TTC549 (cell line): ENCODE results near the gene TEX52.
"Not testable (repeated sequence)": the region's sequence is repeated elsewhere in the genome, so short reads cannot be mapped to it uniquely, and the experiment has no call there.

Source experiments
- FAIRE-seq: peaks from 2 replicates; lab custom pipeline; 2012; peaks lifted over from hg19 to GRCh38; lab: Jason Lieb, UNC

TEX52 gene

DNA sequence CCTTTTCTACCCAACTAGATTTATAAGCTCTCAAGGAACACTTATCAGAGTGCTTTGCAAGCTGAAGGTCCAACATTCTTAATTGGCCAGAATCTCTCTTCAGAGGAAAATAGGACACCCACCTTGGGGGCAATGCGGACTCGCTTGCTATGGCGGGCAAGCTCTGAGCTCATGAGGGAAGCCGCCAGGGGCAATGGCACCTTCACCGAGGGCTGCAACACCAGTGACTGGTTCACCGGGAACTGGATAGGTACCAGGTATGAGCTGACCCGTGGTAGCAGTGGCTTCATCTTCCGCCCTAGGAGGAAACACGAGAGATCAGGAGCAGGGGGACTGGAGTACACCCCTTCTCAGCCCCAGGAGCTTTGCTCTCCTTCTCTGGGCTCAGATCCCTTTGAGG, 7.4 kb upstream of the TEX52 start:
- FAIRE-seq = no peak

DNA sequence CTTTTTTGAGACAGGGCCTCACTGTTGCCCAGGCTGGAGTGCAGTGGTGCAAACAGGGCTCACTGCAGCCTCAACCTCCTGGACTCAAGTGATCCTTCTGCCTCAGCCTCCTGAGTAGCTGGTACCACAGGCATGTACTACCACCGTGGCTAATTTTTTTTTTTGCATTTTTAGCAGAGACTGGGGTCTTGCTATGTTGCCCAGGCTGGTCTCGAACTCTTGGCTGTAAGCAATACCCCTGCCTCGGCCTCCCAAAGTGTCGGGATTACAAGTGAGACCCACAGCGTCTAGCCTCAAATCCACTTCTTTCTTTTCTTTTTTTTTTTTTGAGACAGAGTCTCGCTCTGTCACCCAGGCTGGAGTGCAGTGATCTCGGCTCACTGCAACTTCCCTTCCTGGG, 6.6 kb upstream of the TEX52 start:
- FAIRE-seq = not testable (repeated sequence)

DNA sequence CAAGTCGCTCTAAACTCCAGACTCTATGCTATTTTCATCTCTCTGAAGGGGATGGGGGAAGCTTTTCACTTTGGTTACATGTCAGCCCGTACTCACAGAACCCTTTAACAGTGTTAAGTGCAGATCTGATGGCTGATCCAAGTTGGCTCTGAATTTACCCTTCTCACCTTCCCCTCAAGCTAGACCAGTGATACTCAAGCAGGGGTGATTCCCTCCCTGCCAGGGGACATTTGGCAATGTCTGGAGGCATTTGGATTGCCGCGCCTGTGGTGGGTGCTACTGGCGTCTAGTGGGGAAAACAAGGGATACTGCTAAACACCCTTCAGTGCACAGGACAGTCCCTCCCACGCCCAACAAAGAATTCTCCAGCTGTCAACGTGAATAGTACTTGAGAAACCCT, 6.0 kb upstream of the TEX52 start:
- FAIRE-seq = no peak

DNA sequence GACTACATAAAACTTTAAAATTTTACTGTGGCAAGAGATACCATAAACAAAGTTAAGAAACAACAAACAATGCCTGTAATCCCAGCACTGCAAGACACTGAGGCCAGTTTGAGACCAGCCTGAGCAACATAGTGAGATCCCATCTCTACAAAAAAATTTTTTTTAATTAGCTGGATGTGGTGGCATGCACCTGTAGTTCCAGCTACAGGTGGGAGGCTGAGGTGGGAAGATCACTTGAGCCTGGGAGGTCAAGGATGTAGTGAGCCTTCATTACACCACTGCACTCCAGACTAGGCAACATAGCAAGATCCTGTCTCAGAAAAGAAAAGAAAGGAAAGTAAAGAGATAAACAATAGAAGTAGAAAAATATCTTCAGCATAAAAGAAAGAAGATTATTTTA, 3.3 kb upstream of the TEX52 start:
- no peak for FAIRE-seq

DNA sequence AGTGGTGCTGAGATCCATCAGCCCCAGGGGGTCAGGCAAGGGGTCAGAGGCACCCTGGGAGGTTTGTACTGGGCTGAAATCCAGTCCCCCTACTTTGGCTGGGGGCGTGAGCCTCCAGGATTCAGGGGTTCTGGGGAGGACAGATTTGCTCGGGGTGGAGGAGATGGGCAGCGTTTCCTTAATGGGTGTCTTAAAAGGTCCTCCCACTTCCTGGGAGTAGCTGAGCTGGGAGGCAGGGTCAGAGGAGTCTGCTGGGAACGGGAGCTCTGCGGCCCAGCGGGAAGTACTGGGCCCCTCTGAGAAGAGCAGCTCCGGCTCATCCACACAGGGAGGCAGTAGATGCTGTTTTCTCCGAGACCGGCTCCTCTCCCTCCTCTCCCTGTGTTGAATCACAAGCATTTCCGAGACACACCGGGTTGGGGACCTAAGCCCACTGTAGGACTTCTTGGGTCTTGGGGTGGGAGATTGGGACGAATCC, 2.1 kb upstream of the TEX52 start:
- FAIRE-seq = no peak

DNA sequence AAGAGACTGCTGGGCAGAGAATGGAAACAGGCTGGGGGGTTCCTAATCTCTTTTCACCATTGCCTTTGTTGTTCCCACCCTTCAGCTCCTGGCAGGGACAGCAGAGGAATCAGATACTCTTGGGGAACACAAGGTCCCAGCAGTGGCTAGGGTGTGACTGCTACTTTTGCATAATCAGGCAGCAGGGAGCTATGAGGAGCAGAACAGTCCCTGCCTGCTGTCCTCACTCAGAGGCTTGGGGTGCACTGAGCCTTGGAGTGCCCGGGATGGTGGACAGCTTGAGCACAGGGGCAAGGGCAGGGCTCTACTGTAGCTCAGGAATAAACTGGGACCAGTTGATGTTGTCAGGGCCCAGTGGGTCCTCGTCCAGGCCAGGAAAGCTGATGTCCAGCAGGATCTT, 1.5 kb upstream of the TEX52 start:
- no peak for FAIRE-seq

DNA sequence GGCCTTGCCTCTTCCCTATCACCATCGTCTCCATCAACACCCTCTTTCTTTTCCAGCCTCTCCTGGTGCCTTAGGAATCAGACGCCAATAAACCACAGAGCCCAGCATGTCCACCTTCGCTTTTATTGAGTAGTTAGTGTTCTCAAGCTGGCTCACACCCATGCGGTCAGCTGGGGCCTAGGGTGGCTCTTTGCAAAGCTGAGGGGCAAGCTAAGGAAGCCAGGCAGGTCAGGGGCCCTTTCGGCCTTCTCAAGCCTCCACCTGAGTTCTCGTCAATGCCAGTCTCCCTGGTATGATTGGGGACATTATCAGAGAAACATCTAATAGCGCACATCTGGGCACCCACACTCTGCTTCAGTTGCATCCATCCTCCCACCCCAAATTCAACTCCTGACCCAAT, 737 bp upstream of the TEX52 start:
- no peak for FAIRE-seq

DNA sequence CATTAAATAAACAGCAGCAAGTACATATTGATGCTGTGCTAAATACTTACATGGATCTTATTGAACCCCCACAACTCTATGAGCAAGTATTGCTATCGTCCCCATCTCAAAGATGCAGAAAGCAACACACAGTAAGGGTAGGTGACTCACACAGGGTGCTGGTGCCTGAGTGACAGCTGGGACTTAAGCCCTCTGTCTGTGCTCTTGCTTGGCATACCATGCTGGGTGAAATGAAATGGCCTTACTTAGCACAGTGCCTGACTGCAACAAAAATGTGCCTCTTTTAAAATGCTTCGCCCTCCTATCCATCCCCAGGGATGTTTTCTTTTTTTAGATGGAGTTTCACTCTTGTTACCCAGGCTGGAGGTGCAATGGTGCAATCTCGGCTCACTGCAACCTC, 788 bp downstream of the TEX52 start:
- no peak for FAIRE-seq

DNA sequence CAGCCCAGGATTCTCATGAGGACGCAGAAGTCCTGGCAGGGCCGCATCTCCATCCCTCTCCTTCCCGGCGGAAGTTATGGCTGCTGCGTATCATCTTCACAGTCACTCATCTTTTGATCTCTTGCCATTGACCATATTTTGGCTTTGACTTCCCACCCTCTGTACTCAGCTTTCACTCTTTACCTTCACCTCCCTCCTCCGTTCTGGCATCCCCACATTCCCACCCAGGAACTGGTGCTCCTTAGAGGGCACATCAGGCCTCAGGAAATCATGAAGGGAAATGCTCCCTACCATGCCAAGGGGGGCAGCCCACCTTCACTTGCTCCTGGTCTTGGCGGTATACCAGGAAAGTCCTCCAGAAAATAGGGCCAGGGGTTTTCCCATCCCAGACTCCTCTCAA, 1.3 kb downstream of the TEX52 start:
- FAIRE-seq = no peak

DNA sequence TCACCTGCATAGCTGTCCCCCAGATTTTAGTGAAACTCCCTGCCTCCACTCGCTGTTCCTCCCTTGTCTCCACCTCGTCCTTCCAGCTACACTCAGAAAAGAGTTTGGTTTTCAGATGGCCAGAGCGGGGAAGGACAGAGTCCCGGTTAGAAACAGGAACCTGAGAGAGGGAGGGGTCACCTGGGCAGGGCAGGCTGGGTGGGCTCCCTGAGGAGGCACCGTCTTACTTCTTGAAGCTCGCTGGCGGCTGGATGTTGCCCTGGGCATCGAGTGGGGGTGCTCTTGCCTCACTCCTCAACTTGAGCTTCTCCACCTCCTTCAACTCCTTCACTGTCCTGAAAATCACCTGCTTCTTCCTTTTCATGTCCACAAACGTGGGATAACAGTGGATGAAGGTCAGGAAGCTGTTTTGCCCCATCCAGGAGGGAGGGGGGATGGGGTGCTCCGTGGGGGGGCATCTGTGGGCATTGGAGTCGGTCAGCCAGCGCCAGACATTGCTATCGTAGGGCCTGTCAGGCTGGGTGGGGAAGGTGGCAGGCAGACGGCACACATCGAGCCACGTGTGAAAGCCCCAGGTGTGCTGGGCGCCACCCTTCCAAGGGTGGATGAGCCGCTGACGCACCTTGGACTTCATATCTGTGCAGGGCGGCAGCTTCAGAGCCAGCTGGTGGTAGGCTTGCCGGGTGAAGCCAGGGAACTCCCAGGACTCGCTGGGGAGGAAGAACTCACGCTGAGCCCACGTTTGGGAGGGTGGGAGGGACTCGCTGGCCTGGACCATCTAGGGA, 2.0 kb downstream of the TEX52 start:
- FAIRE-seq = no peak

DNA sequence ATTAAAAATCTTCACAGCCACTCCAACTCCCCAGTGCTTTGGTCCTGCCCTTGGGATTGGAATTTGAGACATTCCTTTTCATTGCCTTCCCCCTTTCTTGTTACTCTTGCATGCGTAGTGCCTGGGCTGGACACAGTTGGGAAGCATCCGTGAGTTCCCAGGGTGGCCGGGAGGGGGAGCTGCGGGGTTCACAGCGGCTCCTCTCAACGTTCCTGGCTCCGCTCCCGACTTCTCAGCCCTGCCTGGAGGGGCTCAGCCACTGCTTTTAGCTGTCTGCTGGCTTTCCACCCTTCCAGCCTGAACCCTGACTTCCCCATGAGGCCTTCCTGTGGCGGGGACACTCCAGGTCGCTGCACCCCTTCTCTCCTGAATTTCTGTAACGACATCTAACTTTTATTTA, 3.2 kb downstream of the TEX52 start:
- FAIRE-seq = peak; percentile 37

DNA sequence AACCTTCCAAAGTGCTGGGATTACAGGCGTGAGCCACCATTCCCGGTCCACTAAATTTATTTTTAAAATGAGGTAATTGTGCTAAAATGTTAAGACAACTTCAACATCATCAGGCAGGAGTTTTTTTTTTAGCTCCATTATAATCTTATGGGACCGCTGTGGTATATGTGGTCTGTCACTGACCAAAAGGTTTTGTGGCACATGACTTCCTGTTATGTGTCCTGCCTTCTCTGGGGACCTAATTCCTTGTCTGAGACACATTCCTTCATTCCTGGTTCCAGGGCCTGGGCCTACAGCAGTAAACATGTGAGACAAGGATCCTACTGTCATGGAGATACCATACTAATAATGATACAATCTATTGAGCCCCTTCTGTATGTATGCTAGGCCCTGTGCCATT, 4.9 kb downstream of the TEX52 start:
- no peak for FAIRE-seq

DNA sequence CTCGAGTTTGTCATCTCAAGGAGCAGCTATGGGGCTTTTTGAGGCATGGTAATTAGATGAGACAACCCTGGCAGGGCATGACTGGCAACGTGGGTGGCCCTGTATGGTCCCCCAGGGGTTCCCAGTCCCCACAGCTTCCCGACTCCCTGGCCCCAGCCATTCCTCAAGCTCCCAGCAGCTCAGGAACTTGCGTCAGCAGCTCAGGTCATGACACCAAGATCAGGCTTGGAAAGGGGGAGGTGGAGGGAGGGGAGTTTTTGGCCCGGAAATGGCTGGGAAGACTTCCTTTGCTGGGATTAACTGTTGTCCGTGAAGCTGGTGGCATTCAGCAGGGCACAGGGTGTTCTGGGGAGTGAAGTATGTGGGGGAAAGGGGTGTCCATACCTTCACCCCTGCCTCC, 11.6 kb downstream of the TEX52 start:
- FAIRE-seq = no peak

DNA sequence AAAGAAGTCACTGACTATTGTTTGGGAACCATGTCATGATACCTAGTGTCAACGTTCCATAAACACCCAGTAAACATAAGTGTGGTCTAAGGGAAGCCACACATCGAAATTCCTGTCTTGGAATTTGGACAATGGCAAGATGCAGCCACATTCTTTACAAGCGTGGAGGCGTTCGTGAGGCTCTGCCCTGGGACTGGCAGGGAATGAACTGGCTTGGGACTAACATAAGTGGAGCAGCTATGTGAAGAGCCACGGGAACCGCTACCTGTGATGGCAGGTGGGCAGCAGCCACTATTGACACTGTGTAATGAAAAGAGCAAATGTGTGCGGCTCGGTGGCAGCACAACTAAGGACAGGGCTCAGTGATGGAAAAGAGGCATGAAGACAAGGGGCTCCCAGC, 12.1 kb downstream of the TEX52 start:
- FAIRE-seq = no peak

DNA sequence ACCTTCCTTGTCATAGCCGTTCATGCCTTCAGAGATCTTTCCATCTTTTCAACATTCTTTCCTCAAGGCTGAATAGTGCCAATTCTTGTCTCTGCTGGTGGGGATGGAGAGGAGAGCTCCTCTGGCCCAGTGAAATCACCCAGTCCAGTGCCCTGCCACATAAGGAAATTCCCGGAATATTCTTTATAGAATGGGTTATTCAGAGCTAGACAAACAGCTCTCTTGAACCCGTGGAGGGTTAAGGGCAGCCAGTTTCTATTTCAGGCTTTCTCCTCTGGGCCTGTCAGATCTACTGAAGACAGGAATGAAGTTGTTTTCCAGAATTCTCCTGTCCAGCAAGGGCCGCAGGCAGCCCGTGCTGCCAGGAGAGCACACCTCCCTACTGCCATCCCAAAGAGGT, 13.9 kb downstream of the TEX52 start:
- no peak for FAIRE-seq

DNA sequence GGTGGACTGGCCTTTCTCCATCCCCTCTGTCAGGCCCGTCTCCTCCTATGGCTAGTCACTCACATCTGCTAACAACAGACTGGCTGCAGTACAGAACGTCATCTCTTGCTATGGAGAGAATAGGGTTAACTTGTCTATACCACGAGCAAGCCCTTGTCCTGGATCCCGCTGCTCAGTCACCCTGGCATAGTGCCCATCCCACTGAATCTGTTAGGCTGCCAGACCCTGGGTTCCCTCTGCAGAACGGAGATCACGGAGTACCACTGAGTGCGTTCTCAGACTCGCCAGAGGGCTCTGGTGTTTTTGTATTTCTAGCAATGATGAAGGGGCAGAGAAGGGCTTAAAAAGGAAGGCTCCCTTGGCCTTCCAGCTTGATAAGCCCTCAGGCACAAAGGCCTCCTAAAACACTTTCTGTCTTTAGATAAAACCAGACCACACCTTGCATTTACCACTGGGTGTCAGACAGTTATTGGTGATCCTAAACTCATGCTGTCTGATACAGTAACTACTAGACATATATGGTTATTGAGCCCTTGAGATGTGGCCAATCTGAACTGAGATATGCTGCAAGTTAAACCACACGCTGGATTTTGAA, 15.7 kb downstream of the TEX52 start:
- no peak for FAIRE-seq

DNA sequence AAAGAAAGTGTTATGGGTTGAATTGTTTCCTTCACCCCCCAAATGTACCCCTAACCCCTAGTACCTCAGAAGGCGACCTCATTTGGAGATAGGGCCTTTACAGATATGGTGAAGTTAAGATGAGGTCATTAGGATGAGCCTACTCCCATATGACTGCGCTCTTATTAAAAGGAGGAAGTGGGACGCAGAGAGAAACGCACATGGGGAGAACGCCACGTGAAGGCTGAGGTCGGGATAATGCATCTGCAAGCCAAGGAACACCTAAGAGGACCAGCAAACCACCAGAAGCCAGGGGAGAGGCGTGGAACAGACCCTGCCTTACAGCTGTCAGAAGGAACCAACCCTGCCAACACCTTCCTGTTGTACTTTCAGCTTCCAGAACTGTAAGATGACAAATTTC, 20.3 kb downstream of the TEX52 start:
- FAIRE-seq = no peak

DNA sequence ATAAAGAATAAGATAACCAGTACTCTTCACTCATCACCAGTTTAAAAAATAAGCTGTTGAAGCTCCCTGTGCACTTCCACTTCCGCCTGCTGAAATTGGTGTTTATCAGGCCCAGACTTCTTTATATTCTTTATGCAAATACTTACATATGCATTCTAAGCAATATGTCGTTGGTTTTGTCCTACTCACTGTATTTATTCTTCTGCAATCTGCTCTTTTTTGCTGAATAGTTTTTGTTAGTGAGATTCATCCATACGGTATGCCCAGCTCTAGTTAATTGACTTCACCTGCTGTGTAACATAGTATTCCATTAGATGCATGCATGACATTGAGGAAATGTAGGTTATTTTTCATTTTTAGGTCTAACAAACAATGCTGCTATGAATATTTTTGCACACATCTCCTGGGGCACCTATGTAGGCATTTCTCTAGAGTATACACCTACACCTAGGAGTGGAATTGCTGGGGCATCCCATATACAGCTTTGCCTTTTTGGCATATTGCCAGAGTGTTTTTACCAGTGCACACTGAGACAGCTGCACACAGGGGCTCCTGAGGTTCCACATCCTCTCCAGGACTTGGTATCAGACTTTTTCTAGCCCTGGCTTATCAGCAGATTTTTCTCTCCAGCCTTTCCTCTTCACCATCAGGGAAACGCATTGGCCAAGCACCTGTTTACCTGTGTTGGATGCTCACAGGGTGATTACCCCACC, 21.0 kb downstream of the TEX52 start:
- FAIRE-seq = no peak

DNA sequence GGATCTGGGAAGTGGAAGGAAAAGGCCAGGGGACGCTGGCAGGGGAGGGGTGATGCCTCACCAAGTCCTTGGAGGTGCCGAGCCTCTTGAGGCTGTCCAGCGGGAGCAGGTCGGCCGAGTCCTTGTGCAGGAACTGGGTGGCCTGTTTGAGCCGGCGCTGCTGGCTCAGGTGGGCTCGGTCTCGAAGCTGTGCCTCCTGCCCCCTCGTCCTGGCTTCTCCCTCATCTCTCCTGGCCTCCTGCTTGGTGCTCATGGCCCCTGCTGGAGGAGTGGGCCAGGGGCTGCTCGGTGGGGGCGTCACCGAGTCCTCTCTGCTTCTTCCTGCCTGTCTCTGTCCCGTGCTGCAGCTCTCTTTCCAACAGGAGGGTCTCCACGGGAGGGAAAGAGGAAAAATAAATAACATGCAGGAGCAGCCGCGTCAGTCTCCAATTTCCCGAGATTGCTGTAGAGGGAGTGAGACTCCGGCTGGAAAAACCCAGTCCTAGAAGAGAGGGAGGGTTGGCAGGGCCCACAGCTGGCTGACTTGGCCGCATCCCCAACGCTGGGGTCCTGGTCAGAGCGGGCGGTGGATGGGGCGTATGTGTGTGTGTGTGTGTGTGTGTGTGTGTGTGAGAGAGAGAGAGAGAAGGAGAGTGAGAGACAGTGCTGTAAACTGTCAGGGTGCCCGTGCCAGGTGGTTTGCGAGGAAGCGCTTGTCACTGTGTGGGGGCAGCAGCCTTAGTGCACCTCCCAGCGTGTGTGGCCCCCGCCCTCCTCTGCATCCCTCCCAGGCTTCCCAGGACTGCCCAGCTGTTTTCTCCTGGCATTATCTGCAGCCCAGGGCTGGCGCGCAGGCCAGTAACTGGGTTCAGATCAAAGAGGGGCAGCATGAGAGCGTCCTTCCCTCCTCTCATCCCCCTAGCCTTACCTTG, 22.0 kb downstream of the TEX52 start, which contains the start of gene NRIP2:
NRIP2 (minus strand) TSS at position 455 of the 911 bp plus-strand sequence; CDS start at position 403, 52 bp downstream.
- FAIRE-seq = no peak

DNA sequence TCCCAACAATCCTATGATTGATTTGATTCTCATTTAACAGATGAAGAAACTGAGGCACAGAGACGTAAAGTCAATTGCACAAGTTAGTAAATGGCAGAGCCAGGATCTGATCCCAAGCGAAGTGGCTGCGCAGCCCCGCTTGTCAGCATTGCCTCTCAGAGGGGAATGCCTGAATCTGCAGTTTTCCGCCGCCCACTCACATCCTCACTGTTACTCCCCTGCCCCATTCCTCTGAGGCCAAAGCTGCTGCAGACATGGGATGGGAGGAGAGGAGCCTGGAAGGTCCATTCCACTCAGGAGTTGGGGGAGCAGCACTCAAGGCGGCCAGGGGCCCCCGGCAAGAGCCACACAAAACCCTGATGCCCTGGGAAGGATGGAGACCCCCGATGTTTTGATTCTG, 23.0 kb downstream of the TEX52 start:
- no peak for FAIRE-seq

DNA sequence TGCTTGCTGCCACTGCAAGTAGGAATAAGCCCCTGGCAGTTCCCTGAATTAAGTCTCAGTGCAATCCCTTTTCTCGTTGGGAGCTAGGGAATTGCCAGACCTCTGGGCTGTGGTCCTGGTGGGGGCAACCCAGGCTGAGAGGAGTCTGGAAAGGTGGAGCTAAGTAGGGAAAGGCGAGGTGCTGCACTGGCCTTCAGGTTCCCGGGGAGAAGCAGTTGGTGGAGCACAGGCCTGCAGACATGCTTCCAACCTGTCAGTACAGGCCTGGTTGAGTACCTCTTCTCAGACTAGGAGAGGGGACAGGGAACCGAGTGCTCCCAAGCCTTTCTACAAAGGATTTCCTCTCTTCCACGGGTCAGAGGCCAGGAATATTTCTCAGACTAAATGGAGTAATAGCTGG, 23.5 kb downstream of the TEX52 start:
- no peak for FAIRE-seq

DNA sequence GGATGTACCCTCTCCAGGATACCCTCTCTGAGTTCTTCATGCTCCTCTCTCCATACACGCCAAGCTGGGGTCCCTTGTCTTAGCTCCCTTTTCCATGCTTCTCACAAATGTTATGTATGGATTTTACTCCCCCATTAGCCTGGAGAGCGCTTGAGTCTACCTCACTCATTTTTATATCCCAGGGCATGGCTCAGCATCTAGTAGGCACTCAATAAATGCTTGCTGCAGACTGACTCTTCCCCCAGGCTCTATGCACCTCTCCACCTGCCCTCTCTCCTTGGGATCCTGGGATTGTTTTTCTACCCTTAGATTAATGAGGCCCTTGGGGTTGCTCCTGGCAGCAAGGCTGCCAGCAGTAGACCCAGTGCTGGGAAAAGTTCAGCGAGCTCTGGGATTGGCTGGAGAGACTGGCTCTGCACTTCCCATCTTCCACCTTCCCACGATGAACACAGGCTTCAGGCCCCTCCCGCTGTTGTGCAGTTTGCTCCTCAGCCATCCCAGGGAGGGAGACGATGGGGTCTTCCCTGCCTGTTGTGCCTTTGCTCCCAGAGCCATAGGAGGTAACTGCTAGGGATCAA, 24.2 kb downstream of the TEX52 start:
- FAIRE-seq = no peak
